NCI-H345 treated with DMSO at 0.1 percent for 48 hours (cell line): ENCODE data around the gene TGM2.

Source experiments
- DNase-seq: peaks from one replicate; lab custom pipeline; 2025; ENCODE audit not compliant: unreplicated experiment; lab: John Stamatoyannopoulos, UW

Gene TGM2

GRCh38 chr20:38134427-38135270 lies 30.4 kb downstream of the TGM2 start:
- DNase-seq, result no peak

DNA sequence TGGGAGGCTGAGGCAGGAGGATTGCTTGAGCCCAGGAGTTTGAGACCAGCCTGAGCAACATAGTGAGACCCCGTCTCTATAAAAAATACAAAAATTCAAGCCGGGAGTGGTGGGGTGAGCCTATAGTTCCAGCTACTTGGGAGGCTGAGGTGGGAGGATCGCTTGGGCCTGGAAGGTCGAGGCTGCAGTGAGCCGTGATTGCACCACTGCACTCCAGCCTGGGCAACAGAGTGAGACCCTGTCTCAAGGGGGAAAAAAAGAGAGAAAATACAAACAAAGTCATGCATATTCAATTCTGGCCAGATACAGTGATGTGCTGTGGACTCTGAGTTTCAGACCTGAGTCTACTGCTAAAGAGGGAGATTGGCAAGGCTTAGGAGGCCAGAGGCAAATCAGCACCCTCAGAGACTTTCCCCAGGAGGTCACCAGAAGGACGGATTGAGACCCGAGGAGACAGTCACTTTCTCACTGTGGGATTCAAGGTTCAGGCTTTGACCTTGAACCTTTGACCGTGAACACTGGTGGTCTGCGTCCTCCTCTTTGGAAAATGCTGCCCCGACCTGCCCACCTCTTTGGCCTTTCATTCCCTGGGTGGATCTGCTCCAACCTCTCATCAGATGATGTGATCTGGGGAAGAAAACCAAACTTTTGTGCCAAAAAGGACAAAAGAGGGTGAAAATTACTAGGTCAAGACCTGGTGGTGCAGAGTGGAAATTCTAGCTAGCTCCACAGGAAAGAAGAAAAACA lies 31.2 kb downstream of the TGM2 start:
- DNase-seq, result no peak

DNA sequence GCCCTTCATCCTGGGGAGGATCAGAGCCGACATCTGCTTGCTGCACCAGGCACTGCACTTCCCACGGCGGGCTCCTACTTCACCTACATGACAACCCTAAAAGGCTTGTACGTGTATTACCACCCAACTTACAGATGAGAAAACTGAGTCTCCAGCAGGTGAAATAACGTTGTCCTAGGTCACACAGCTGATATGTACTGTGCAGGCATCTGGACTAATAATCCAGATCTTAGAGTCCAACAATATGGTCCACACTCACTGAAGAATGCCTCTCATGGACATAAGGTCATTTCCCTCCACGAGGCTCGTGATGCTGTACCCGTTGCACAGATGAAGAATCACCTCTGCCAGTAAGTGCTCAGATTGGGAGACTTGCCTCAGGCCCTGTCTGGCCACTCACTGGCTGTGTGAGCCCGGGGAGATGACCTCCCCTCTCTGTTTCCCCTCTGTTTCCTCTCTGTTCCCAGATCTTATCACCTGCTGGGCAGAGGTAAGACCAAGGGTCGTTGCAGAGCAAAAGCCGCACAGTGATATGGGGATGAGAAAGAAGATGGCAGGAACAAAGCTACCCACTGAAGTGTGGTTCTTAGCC lies 32.1 kb downstream of the TGM2 start:
- DNase-seq, result no peak

DNA sequence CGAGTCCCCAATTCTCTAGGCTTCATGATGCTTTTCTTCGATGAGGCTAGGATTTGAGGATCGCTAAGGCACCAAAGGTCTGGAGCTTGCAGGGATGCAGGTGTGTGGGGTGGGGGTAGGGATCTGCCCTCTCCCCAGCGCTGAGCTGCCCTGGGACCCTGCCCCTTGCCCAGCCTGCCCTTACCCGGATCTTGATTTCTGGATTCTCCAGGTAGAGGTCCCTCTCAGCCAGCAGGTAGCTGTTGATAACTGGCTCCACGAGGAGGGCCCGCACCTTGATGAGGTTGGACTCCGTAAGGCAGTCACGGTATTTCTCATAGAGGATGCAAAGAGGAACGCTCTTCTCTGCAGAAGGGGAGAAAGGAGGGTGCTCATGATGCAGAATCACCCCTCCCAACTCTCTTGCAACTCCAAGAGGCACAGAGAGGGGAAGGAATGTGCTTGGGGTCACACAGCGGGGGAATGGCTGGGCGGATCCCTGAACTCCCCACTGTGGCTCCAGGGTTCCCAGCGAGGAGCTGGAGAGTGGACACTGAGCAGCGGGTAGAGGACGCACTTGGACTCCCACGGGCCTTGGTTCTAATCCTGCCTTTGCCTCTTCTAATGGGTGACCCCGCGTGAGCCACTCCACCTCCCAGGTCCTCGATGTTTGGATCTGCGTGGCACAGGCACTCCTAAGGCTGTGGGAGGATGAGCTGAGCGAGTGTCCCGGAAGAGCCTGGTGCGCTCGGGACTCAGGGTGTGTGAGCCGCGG lies 32.7 kb downstream of the TGM2 start:
- DNase-seq, result no peak

GRCh38 chr20:38131588-38132121 lies 33.4 kb downstream of the TGM2 start:
- no peak for DNase-seq

- DNase-seq, result no peak
Observed at GRCh38 chr20:38130687-38131587, 34.1 kb downstream of the TGM2 start.

DNA sequence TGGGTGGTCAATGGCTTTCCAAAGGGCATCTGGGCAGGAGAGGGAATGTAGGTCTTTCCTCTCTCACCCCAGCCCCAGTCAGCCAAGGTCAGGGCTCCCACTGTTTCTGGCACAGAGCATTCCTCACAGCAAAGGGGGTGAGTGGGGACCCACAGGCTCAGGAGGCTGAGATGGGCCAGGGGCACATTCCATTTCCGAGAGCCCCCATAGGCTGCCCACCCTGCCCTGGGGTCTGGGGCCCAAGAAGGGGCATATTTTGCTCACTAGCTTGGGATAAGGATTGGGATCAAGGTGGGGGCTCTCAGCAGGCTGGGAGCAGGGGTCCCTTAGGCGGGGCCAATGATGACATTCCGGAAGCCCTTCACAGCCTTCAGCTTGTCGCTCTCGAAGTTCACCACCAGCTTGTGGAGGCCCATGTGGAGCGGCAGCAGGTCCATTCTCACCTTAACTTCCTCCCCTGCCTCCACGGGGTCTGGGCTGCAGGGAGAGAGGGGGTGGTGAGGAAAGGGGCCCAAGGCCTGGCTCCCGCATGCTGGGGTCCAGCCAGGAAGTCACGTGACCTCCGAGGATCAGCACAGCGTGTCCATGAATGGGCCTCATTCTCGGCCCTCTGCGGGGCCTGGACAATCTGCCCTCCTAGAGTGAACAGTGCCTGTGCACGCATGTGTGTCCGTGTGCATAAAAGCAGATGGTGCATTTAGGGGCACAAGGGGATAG lies 35.0 kb downstream of the TGM2 start:
- DNase-seq, result no peak

DNA sequence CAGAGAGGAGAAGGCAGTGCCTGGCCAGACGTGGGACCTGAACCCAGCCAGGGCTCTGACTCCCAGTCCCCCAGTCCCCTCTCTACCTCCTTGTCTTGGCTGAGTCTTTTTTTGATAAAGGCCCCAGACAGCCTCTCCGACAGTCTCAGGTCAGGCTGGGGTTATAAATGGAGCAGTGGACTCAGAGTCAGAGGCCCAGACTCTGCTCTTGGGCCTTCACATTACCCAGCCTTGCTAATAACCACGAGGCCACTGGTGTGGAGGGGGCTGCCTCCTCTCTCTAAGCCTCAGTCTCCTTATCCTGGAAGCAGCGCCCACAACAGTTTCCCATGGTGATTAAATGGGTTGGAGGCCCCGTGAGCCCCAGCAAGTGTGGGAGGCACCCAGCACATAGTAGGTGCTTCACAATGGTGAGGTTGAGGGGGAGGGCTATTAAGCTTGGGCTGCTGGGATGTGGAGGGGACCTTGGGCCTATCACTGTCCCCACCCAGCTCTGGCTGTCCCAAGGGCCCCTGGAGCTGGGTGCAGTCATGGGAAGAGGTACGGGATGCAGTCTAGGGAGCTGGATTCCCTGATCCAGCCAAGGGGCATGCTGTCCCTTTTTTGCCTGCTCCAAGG lies 35.7 kb downstream of the TGM2 start:
- no peak for DNase-seq

GRCh38 chr20:38128691-38129090 lies 36.4 kb downstream of the TGM2 start:
- DNase-seq, result no peak

DNA sequence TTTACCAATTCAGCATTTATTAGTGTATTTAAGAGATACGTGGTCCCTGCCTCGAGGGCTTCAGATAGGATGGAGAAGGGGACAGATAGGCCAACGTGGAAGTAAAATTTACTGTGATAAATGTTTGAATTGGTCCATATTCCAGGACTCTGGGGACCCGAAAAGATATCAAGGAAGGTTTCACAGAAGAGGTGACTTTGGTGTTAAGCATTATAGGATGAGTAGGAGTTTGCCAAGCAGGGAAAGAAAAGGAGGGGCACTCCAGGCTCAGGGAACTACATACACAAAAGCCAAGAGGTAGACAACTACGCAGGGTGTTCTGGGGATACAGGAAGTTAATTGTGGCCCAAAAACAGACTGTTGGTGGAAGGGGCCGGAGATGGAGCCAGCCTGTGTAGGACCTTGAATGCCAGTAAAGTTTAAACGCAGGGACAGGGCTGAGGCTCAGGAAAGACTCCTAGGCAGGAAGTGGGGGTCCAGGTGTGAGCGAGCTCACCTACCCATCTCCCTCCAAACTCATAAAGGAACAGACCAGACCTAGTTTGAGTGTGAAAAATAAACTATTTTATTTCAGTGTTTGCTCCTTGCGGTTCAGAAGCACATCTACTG lies 37.0 kb downstream of the TGM2 start:
- no peak for DNase-seq

GRCh38 chr20:38126932-38127621 lies 38.0 kb downstream of the TGM2 start:
- DNase-seq, result no peak

DNA sequence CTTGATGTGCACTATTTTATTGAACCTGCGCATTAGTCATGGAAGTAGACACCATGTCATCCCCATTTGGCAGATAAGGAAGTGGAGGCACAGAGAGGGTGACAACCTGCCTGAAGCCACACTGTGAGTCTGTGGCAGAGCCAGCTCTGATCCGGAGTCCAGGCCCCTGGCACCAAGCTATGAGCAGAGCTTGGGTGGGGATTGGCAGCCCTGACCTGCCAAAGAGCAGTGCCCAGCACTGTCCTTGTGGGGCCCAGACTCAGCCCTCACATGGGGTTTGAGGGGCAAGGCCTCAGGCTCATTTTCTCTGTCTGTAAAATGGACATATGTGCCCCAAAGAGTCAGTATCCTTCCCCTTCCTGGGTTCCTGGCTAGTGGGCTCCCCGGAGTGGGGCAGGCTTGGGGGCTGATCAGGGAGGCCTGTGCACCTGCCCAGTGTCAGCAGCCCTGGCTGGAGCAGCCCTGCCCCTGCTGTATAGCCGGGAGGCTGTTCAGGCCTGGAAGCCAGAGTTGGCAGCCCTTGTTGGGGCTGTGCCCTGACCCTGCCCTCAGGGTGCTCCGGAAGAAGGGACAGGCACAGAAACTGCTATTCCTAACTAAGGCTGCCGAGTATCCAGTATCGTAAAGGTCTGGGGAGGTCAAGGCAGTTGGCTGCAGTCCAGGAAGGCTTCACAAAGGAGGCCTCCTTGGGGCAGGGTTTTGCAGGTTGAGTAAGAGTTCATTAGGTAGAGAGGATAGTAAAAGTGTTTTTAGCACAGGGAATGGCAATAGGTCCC lies 38.7 kb downstream of the TGM2 start:
- DNase-seq, result no peak

GRCh38 chr20:38125157-38126056 lies 39.7 kb downstream of the TGM2 start:
- DNase-seq, result peak; percentile 94

GRCh38 chr20:38123021-38123587 lies 42.0 kb downstream of the TGM2 start:
- DNase-seq, result no peak

DNA sequence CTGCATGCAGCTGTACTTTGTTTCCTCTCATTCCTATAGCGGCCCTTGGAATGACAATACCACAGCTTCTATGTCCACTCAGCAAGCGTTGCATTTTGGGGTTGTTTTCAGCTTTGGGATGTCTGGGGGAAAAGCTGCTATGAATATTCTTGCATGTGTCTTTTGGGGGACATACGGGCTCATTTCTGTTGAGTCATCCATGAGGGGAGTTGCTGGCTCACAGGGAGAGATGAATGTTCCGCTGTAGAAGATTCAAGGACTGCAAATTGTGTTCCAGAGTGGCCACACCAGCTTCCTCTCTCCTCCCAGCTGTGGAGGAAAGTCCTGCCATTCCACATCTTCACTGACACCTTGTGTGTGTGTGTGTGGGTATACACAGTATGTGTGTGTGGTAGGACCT lies 43.3 kb downstream of the TGM2 start:
- no peak for DNase-seq

DNA sequence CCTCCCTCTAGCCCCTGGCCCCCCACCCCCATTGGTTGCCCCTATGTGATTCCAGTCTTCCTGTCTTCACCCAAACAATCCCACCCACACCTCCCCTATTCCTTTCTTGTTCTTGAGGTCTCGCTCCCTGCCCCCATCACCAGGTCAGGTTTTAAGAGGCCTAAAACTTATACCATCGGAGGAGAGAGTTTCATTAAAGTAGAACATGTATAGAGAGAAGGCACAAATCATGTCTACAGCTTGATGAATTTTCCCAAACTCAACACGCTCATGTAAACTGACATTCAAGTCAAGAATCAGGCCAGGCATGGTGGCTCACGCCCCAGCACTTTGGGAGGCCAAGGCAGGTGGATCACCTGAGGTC lies 44.5 kb downstream of the TGM2 start:
- DNase-seq, result no peak
